CD4-positive, alpha-beta T cell treated with Interleukin-1 beta for 1 hour (primary cell): ENCODE measurements around the gene CYSTM1.
A peak's percentile ranks its signal among the peaks of the same experiment; 100 is the strongest.
"Not testable (repeated sequence)": the region's sequence is repeated elsewhere in the genome, so short reads cannot be mapped to it uniquely, and the experiment has no call there.

Experiments
- DNase-seq, 2 donors: peaks; one replicate each; pipeline ENCODE4 v3.0.0-alpha.2; 2020 to 2022

CYSTM1 gene

GRCh38 chr5:140151144-140152021 is 23.6 kb upstream of the CYSTM1 start:
- DNase-seq, result no peak

DNA sequence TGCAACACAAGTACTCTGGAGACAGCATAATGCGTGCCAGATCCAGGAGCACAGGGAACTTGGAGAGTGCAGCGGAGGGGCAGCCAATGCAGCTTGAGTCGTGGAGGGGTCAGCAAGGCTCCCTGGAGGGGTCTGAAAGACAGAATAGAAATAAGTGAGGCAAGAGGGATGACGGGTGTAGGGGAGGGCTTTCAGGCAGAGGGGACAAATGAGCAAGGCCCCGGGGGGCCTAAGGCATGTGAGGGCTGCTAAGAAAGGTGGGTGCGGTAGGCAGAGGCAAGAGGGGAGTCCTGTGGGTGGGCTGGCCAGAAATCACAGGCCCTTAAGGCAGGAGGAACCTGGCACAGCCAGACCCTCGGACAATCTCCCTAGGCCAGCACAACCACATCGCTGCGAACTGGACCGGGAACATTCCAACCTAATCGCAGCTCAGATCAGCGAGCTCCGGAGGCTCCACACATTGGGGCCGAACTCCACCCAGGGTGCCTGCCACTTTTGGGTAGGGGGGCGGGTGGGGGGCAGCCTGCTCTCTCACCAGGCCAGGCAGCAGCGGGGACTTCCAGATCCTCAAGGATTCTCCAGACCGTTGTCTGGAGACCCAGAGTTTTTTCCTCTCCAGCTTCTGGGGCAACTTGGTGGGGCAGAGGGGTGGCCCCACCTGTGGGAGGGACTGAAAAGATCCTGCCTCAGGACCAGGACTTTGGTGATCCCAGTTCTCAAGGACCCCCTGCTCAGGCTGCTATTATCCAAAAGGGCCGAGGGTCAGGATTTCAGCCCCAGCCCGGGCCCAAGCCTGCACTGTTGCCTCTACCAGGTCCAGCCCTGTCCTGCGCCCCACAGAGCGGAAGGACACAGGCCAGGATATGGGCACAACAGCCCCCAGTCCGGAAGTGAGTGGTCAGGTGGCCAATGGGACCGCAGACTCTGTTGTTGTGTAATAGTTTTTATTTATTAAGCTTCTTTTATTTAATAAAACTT is 22.7 kb upstream of the CYSTM1 start:
- no peak for DNase-seq

DNA sequence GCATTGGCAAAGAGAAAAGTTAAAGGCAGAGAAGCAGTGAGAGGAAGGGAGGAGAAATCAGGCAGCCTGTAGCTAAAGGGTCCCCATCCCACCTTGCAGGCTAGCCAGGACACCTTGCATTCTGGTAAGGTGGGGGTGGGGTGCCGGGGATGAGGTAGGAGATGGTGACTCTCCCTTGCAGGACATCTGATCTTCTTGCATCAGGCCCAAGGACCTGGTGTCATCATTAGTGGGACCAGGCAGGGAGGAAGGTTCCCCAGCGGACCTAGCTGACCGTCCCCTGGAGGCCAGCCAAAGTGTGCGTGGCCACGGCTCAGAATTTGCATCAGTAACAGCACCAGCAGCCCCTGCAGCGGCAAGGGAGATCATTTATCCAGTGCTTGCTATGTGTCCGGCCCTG is 21.7 kb upstream of the CYSTM1 start:
- DNase-seq, result no peak

GRCh38 chr5:140153905-140154304 is 21.1 kb upstream of the CYSTM1 start:
- no peak for DNase-seq

DNA sequence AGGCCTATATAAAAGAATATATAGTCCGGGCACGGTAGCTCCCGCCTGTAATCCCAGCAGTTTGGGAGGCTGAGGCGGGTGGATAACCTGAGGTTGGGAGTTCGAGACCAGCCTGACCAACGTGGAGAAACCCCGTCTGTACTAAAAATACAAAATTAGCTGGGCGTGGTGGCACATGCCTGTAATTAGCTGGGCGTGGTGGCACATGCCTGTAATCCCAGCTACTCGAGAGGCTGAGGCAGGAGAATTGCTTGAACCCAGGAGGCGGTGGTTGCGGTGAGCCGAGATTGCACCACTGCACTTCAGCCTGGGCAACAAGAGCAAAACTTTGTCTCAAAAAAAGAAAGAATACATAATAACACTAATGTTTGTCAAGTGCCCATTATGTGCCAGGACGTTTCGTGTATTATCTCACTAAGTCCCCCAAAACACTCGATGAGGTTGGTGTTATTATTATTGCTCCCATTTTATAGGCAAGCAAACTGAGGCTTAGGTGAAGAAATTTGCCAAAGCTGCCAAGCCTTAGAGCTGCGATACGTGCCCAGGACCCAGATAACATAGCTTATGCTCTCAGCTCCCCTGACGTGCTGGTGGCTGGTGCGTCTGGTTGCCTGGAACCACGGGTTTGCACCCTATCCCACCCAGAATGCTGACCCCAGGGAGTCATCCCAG is 20.1 kb upstream of the CYSTM1 start:
- not testable (repeated sequence) for DNase-seq

- peak; percentile 84 to 87 for DNase-seq
These were observed 17.8 kb upstream of the CYSTM1 start for GRCh38 chr5:140157032-140157781.

- no peak for DNase-seq
These were observed 15.7 kb upstream of the CYSTM1 start for GRCh38 chr5:140159014-140159927.

DNA sequence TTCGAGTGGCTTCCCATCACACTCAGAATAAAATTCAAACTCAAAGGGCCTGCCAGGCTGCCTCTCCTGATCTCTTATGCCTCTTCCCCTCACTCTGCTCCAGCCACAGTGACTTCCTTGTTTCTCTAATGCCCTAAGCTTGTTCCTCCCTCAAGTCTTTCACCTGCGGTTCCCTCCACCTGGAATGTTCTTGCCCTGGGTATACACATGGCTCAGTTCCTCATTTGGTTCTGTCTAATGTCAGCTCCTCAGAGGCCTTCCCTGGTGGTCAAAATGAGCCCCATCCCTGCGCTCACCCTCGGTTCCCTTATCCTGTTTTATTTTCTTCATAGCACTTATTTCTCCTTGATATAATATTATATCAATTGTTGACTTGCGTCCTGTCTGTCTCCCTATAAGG is 12.7 kb upstream of the CYSTM1 start:
- no peak for DNase-seq

DNA sequence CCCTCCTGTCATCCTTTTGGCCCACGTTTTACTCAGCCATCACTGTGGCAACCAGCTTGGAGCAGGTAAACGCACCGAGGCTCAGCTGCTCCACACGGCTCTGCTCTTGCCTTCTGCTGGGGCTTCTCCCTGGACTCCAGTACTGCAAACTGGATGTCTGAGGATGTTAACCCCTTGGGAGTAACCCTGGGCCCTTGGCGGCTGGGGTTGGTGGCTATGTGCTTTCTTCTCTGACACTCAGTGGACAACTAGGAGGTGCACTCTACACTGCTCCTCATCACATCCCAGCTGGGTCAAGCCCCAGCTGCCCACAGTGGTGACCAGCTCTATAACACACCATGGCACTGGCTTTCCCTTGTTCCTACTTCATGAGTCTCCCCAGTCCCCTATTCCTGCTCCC is 12.2 kb upstream of the CYSTM1 start:
- DNase-seq, result no peak

DNA sequence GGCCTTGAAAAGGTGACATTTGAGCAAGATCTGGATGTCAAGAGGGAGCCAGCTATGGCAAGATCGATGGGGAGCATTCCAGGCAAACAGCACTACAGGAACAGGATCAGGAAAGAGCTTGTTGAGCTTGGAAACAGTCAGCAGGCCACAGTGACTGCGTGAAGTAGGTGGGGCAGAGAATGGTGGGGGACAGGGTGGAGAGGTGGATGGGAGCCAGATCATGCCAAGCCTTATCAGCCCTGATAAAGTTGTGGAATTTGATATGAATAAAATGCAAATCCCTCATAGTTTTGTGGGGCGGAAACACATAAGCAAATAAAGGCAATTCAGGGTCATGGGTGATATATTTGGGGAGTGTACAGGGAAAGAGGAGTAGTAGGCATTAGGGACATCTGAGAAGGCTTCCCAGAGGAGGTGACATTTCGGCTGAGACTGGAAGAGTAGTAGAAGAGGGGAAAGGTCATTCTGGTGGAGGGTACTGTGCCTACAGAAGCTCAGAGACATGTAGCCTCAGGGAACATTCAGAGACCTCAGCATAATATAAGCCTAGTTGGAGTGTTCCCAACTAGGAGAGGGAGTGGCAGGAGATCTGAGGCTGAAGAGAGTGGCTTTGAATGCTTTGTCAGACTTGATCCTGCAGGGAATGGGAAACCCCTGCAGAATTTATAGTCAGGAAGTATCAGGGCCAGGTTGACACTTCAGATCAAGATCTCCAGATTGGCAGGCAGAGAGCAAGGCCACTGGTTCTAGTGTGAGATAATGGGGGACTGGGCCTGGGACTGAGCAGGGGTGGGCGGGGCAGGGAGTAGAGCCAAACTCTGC is 9.7 kb upstream of the CYSTM1 start:
- no peak for DNase-seq

DNA sequence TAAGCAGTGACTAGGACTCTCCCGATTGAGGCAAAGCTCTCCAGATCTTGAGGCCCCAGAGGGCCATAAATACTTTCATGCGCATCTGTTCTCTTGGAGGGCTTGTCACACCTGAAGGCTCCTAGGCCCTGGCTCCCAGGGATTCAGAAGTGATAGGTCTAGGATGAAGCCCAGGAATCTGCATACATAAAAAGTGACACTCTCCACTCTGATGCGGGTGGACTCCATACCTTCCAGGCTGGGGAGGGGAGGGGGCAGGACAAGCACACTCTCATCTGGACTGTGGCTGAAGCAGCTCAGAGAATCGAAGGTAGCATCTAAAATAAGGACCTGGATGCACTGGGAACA is 9.1 kb upstream of the CYSTM1 start:
- DNase-seq, result no peak

DNA sequence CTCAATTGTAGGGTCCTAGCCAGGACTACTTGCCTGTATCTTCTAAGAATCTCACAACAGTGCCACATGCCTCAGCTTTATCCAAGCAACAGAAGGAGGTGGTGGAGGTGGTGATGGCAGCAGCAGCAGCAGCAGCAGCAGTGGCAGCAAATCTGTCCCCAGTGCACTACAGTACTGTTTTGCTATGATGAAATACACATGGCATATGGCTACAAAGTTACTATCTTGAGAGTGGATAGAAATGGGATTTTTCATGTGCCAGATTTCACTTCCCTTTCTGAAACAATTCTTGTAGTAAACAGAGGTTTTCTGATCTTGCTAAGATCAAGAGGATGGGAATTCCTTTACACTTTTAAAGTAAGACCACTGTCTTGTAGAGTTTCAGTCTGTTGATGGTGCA is 8.1 kb upstream of the CYSTM1 start:
- no peak for DNase-seq

DNA sequence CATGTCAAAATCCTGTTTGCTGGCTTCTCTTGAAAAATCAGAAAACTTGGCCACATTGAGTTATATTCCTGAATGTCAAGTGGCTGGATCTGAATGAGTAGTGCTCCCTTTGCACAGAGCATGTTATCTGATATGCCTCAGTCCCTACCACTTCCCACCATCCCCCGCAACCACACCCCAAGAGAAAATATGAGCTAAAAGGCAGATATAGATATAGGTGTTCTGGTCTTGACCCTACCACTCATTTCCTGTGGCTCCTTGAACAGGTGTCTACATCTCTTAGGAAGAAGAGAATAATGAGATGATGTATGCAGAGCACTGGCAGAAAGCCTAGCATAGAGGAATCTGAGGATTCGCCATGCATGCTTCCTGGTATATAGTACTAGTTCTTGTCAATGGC is 6.6 kb upstream of the CYSTM1 start:
- no peak for DNase-seq

DNA sequence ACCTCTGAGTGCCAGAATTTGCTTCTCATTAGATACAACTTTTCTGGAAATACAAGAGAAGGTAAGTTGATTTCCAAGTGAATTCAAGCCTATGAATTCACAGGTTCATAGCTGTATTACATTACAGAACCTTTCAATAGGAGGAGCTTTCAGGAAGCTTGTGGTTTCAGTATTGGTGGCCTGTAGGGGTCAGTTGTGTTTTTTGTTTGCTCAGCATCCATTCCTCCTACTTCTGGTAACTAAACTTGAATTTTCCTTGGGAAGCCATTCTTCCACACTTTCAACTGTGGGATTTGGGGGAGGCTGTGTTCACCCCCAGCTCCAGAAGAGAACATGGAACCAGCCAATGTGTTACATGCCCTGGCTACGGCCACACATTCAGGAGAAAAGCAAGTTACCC is 5.6 kb upstream of the CYSTM1 start:
- DNase-seq, result no peak

- DNase-seq, result no peak
These were observed 2.5 kb upstream of the CYSTM1 start for GRCh38 chr5:140172483-140172882.

DNA sequence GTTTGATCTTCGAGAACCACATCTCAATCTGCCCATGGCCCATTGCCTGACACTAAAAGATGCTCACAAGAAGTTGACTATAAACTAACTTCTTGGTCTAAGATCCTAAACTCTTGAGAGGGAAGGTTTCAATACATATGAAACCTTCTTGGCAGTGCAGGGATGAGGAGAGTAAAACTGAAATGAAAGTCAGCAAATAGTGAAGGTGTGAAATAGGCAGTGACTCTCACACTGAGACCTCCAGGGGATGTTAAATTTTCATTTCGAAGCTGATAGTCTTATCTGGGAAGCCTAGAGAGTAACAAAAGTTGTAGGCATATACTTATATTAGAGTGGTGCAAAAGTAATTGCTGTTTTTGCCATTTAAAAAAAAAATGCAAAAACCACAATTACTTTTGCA is 974 bp upstream of the CYSTM1 start:
- no peak for DNase-seq

DNA sequence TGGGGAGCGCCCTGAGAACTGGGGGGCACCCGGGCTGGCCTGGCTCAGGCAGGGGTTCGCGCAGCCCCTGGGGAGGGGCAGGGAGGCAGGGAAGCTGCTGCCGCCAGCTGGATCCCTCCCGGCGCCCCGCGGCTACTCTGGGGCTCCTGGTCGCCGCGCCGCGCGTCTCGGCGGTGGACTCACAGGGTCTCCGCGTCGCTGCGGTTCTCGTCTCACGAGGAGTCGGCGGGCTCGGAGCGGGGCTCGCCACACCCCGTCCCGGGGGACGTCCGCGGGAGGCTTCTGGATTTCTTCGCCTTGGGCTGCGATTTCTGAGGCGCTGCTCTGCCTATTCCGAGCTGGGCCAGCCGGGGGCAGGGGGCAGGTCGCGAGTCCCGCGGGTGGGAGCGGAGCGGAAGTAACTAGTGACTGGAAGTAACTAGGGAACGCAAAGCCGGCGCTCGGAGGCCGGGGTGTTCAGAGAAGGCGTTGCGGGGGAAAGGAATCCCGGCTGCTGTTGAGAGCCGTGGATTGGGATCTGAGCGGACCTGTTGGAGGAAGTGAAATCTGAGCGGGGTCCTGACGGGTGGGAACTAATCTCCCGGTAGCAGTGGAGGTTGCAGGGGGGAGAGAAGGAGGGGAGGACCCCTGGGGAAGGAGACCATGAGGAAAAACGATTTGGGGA is 511 bp downstream of the CYSTM1 start:
- DNase-seq, result peak; percentile 62 to 69

DNA sequence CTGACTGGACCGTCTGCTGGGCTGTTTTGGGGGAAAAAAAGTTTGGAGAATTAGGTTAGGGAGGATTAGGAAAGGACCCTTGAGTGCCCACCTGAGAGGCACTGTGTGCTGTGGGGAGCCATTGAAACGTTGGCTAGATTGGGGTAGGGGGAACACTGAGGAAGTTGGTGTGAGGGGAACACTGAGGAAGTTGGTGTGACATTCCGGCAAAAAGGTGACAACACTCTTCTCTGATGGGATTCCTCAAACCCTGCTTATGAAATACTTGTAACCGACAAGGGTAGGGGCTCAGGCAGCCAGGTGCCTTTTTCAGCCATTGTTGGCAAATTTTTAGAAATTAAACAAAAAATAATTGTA is 1.0 kb downstream of the CYSTM1 start:
- DNase-seq, result no peak

DNA sequence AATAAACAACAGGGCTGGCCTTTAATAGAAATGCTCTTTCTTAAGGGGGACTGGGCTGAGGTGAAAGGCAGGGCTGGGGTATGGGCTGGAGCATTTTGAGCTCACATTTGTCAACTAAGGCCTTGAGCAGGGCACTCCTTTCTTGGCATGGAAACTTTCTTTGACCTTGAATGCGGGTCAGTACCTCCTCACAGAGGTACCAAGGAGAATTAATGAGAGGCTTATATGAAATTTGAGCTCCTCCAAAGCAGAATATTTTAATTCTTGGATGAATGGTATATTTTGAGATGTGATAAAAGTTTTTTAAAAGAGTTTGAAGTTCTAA is 3.1 kb downstream of the CYSTM1 start:
- DNase-seq, result no peak

GRCh38 chr5:140178482-140179116 is 3.6 kb downstream of the CYSTM1 start:
- DNase-seq, result no peak
